ENCODE results near the gene CFLAR. TPM values are rescaled to one million over a fixed set of nuclear protein-coding genes. Genes with fewer than 3 reads are reported as not detected.

The CFLAR gene
- total and polyA plus RNA-seq, 9 of the 15 experiments (the other 6 are each of a cell fraction or from before 2014, with no cell fraction given), result 27.5 to 102 (median 54.0) TPM

GRCh38 chr2:201071479-201072200 is 44.3 kb upstream of the CFLAR start, which contains the start of the genes HYCC2 and NDUFB3 (continued):
- TF ChIP-seq, protein P1, sequence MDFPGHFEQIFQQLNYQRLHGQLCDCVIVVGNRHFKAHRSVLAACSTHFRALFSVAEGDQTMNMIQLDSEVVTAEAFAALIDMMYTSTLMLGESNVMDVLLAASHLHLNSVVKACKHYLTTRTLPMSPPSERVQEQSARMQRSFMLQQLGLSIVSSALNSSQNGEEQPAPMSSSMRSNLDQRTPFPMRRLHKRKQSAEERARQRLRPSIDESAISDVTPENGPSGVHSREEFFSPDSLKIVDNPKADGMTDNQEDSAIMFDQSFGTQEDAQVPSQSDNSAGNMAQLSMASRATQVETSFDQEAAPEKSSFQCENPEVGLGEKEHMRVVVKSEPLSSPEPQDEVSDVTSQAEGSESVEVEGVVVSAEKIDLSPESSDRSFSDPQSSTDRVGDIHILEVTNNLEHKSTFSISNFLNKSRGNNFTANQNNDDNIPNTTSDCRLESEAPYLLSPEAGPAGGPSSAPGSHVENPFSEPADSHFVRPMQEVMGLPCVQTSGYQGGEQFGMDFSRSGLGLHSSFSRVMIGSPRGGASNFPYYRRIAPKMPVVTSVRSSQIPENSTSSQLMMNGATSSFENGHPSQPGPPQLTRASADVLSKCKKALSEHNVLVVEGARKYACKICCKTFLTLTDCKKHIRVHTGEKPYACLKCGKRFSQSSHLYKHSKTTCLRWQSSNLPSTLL (IDR thresholded peaks at IDR 0.05), result no peak; the same call in 1 of the 2 replicates
- TF ChIP-seq PPARD (CRISPR knock-in tag; IDR thresholded peaks at IDR 0.05) (no peak), FOXK1 (CRISPR knock-in tag; IDR thresholded peaks at IDR 0.05; ENCODE audit: borderline replicate concordance) (no peak), ZNF311 (CRISPR knock-in tag; IDR thresholded peaks at IDR 0.05) (no peak), FOXJ3 (CRISPR knock-in tag; IDR thresholded peaks at IDR 0.05) (no peak), KLF10 (CRISPR knock-in tag; IDR thresholded peaks at IDR 0.05) (no peak), RFX1 (IDR thresholded peaks at IDR 0.05) (peak; percentile 39; the same call in 1 of the 2 replicates), FOSL1 (tag; conservative IDR thresholded peaks at IDR 0.05) (0 out of 2 replicates have a peak, but pooled peaks have one; percentile 24), RREB1 (CRISPR knock-in tag; IDR thresholded peaks at IDR 0.05) (no peak), NR2C1 (IDR thresholded peaks at IDR 0.05) (peak; percentile 95), NR2C1 (tag; IDR thresholded peaks at IDR 0.05) (peak; percentile 95), TRIM28 (IDR thresholded peaks at IDR 0.05) (peak; percentile 80; the same call in 1 of the 2 replicates), ZFP30 (CRISPR knock-in tag; IDR thresholded peaks at IDR 0.05; ENCODE audit: borderline replicate concordance) (no peak), NFIX (CRISPR knock-in tag; IDR thresholded peaks at IDR 0.05; ENCODE audit: low read depth) (no peak), PTTG1 (tag; IDR thresholded peaks at IDR 0.05; ENCODE audit: low read depth) (no peak), PTBP1 (IDR thresholded peaks at IDR 0.05; ENCODE audit: low read depth, low read length) (no peak), MYBL2 (IDR thresholded peaks at IDR 0.05; ENCODE audit: low read depth) (no peak), MYBL2 (CRISPR knock-in tag; IDR thresholded peaks at IDR 0.05; ENCODE audit: borderline replicate concordance) (no peak), PURB (CRISPR knock-in tag; IDR thresholded peaks at IDR 0.05; ENCODE audit: low read depth) (no peak), EP400 (IDR thresholded peaks at IDR 0.05) (peak; percentile 92), STAT5B (CRISPR knock-in tag; IDR thresholded peaks at IDR 0.05) (no peak)

All from K562 (cell line).